IMR-90 (cell line): ENCODE data around the gene TUB.

ENCODE experiments used
- CHD1 ChIP-seq: IDR thresholded peaks from 2 replicates; pipeline ENCODE4 v1.6.1; 2012; ENCODE audit warnings: low read depth, low read length, improper control_type of control experiment
- CTCF ChIP-seq: conservative IDR thresholded peaks from 2 replicates; pipeline ENCODE4 v1.5.1; 2012; ENCODE audit warnings: mild to moderate bottlenecking, low read depth, low read length, improper control_type of control experiment
- POLR2A ChIP-seq: IDR thresholded peaks from 2 replicates; pipeline ENCODE4 v1.6.1; 2012; ENCODE audit warnings: mild to moderate bottlenecking, low read depth, low read length
- RAD21 ChIP-seq: IDR thresholded peaks from 2 replicates; pipeline ENCODE4 v1.6.1; 2012; ENCODE audit warnings: low read length, improper control_type of control experiment
- RCOR1 ChIP-seq: IDR thresholded peaks from 2 replicates; pipeline ENCODE4 v1.6.1; 2012; ENCODE audit warnings: mild to moderate bottlenecking, low read length, improper control_type of control experiment; ENCODE audit not compliant: insufficient replicate concordance
- RFX5 ChIP-seq: IDR thresholded peaks from 2 replicates; pipeline ENCODE4 v1.8.0; 2012; ENCODE audit warnings: low read depth, mild to moderate bottlenecking, low read length, moderate library complexity
- SMC3 ChIP-seq: fragments of 150-350 bp; IDR thresholded peaks from 2 replicates; pipeline ENCODE4 v1.6.1; 2016; ENCODE audit warnings: low read depth, mild to moderate bottlenecking, antibody characterized with exemption, low read length, moderate library complexity

GRCh38 chr11:8122173-8122764 lies 41.3 kb downstream of the TUB start:
- TF ChIP-seq CHD1 (no peak), POLR2A (no peak), CTCF (no peak), RAD21 (no peak), RCOR1 (no peak), RFX5 (no peak), SMC3 (no peak)
